ENCODE measurements around the gene CDC16. TPM values are rescaled to one million over a fixed set of nuclear protein-coding genes. Genes with fewer than 3 reads are reported as not detected.
A peak's percentile ranks its signal among the peaks of the same experiment; 100 is the strongest.
"Not testable (repeated sequence)": the region's sequence is repeated elsewhere in the genome, so short reads cannot be mapped to it uniquely, and the experiment has no call there.

CDC16 gene
- total RNA-seq (2014; rRNA removed; shearing (Covaris generic)) = 36.7 and 57.6 TPM in 2 replicates
- polyA plus RNA-seq (2015; cell fraction: cytosol; rRNA removed) = 49.0 and 52.1 TPM in 2 replicates
- 147 and 161 TPM in 2 replicates for polyA plus RNA-seq (2015; cell fraction: nucleus; rRNA removed)

DNA sequence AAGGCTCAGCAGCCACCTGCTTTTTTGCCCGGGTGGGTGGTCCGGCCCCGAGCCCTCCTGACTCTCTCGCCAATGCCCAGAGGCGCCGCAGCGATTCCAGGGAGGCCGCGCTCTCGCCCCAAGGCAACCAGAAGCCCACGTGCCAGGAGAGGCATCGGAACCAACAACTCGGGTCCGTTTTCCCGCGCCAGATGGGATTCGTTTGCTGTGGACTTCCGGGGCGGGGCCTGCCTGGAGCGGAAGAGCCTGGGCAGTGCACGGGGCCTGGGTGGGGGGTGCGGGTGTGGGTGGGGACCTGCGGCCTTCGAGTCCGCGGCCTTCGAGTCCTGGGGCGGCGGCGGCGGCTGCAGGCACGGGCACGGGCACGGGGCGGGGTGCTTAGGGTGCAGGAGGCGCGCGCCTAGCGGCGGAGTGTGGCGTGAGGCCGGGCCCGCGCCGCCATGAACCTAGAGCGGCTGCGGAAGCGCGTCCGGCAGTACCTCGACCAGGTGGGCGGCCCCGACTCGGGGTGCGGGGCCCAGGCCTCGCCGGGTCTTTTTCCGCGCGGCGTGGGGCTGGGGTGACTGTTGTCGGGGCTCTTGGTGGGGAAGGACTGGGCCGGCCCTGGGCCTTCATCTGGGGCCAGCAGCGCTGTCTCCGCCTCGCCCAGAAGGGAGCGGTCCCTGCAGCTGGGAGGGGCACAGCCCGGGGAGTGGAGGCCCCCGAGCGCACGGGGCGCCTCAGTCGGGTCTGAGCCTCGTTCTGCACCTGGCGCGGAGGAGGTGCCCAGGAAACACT, at the start of gene CDC16:
CDC16 (plus strand) TSS at position 253 of the 777 bp plus-strand sequence; CDS start at position 441, 188 bp downstream.
- peak; percentile 86 for DNase-seq (ENCODE audit: low read depth)

DNA sequence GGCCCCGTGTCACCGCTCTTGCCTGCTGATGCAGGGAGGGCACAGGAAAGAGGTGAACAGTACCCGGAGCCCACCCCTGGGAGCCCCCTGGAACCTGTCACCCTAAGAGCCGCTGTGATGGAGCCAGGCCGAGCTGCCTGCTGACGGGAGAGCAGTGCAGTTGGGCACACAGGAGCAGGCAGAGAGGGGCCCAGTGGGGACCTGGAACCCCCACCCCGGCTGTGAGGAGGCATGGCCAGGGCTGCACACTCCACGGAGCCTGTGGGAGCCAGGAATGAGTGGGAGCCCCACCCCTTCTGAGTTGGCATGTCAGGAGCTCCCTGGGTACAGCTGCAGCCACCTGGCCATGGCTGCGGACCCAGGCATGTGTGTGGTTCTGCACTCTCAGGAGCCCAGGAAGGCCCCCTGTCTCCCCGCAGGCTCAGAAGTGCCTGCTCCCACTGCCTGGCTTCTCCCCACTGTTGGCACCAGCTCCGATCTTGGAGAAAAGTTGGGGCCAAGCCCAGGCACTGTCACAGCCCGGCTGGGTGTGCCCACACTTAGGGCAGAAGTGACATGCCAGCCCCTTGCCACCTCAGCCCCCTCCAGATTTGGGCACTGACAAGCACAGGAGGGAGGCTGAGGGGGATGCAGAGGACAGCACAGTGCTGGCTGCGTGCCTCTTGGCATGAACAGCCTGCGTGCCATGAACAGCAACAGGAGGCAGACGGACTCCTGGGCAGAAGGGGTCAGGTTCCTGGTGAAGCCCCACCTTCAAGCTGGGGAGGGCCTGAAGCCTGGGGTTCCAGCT, 49.3 kb upstream of the CDC16 start:
- DNase-seq (ENCODE audit: low read depth) = no peak

DNA sequence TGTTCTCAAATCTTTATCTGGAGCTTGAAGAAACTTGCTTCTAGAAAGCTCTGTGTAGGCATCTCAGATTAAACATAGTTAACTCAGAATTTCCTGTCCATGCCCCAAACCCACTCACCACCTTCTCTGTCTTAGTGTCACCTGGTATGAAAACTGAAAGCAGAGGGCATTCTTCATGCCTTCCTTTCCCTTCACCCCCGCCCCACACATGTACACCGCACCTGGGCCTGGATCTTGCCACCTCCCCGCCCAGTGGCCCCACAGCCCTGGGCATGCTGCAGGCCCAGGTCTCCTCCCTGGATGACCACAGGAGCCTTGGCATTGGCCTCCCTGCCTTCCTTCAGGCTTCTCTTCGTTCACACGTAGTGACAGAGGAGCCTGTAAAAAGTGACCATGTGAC, 39.8 kb upstream of the CDC16 start:
- DNase-seq (ENCODE audit: low read depth) = no peak

DNA sequence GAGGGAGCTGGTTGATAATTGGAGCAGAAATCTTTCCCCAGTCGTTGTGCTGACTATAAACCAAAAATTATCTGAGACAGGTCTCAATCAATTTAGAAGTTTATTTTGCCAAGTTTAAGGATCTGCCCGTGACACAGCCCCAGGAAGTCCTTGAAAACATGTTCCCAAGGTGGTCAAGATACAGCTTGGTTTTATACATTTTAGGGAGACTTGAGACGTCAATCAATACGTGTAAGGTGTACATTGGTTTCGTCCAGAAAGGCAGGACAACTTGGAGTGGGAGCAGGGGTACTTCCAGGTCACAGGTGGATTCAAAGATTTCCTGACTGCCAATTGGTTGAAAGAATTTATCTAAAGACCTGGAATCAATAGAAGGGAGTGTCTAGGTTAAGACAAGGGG, 38.1 kb upstream of the CDC16 start:
- DNase-seq (ENCODE audit: low read depth) = no peak

- DNase-seq (ENCODE audit: low read depth) = no peak
Observed at GRCh38 chr13:114198556-114198955, 36.1 kb upstream of the CDC16 start.

DNA sequence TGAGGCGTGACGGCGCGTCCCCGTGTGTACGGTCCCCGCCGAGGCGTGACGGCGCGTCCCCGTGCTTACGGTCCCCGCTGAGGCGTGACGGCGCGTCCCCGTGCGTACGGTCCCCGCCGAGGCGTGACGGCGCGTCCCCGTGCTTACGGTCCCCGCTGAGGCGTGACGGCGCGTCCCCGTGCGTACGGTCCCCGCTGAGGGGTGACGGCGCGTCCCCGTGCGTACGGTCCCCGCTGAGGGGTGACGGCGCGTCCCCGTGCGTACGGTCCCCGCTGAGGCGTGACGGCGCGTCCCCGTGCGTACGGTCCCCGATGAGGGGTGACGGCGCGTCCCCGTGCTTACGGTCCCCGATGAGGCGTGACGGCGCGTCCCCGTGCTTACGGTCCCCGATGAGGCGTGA, 35.2 kb upstream of the CDC16 start:
- DNase-seq (ENCODE audit: low read depth) = not testable (repeated sequence)

DNA sequence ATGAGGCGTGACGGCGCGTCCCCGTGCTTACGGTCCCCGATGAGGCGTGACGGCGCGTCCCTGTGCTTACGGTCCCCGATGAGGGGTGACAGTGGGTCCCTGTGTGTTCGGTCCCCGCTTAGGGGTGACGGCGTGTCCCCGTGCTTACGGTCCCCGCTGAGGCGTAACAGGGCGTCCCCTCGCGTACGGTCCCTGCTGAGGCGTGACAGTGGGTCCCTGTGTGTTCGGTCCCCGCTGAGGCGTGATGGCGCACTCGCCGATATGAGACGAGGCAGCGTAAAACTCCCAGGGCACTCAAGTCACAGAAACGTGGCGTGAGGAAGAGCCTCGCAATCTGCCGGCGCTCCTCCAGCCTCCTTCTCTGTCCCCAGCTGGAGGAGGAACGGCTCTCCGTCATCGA, 34.7 kb upstream of the CDC16 start:
- no peak for DNase-seq (ENCODE audit: low read depth)

GRCh38 chr13:114200399-114200911, 34.2 kb upstream of the CDC16 start:
- DNase-seq (ENCODE audit: low read depth) = no peak

GRCh38 chr13:114202581-114202980, 32.1 kb upstream of the CDC16 start:
- DNase-seq (ENCODE audit: low read depth) = no peak

DNA sequence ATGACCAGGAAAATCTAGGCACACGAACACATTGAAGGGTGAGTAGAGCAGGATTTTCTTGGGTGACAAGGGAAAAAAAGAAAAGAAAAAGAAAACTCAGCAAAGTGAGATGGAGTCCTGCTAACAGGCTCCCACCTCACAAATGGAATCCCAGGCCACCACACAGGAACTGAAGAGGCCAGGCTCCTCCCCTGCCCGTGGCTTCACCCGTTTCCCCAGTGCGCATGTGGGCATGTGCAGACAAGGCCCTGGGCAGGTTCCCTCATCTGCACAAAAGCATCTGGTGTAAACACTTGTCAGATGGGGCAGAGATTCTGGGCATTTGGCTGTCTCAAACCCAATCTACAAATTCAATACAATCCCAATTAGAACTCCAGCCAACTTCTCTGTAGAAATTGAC, 31.2 kb upstream of the CDC16 start:
- no peak for DNase-seq (ENCODE audit: low read depth)

GRCh38 chr13:114204894-114205293, 29.8 kb upstream of the CDC16 start:
- DNase-seq (ENCODE audit: low read depth) = no peak

DNA sequence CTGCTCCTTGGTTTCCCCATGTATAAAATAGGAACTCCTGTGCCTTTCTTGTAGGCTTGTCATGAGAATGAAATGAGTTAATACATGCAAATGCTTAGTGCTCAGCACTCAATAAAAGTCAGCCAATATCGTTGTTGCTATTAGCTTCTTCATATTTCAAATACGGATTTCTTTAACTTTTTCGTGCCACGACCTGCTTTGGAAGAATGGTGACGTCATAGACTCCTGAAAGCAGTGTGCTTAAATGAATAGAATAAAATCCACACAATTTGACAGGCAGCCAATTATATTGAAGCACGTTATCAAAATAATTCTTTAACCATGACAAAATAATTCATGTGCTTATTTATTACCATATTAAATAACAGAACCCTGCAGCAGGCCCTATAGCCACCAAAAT, 26.6 kb upstream of the CDC16 start:
- DNase-seq (ENCODE audit: low read depth) = no peak

- DNase-seq (ENCODE audit: low read depth) = no peak
Observed at GRCh38 chr13:114211446-114212157, 23.1 kb upstream of the CDC16 start.

DNA sequence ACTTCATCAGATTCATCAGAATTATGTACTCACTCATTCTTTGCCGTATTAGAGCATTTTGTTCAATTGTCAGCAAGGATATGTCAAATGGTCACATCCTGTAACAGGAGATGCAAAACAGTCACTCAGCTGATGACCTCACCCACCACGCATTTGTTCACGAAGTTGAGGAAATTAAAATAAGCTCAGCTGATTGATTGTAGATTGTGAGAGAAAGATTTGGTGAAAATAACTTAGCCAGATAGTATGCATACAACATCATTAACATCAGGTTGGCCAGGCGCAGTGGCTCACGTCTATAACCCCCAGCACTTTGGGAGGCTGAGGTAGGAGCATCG, 22.6 kb upstream of the CDC16 start:
- DNase-seq (ENCODE audit: low read depth) = peak; percentile 65

DNA sequence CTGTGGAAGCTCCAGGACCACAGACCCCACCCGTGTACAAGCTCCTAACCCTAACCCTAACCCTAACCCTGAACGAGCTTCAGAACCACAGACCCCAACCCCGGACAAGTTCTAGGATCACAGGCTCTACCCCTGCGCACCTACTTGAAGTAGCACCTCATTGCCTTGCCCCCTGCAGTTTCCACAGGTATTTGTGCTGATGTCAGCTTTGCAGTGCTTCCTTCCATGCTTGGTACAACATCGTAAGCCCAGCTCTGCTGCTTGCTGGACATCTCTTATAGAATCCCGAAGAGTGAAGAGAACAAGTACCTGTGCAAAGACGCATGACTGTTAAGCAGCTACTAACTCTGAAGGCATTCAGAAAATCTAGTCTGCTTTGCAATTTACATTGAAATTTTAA, 20.7 kb upstream of the CDC16 start:
- no peak for DNase-seq (ENCODE audit: low read depth)

- DNase-seq (ENCODE audit: low read depth) = no peak
Observed at GRCh38 chr13:114219392-114219791, 15.3 kb upstream of the CDC16 start.

DNA sequence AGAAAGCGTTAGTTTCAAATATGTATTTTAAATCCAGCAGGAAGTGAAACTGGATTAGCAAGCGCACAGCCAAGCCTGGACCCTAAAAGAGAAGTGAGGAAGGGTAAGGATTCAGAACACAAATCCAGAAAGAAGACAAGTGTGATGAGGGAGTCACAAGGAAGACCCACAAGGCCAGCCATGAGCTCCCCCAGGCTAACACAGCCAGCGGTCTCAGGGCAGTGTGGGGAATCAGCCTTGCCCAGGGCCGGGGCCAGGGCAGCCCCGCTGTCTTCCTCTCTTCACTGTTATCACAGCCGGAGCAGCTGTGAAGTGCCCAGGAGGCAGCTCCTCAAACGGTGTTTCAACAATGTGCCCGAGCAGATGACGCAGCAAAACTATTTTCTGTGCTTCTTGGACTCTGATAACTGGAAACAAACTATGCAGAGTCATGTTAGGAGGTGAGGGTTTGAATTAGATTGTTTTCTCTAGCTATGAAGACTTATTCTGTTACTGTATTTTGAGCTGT, 12.2 kb upstream of the CDC16 start:
- no peak for DNase-seq (ENCODE audit: low read depth)

DNA sequence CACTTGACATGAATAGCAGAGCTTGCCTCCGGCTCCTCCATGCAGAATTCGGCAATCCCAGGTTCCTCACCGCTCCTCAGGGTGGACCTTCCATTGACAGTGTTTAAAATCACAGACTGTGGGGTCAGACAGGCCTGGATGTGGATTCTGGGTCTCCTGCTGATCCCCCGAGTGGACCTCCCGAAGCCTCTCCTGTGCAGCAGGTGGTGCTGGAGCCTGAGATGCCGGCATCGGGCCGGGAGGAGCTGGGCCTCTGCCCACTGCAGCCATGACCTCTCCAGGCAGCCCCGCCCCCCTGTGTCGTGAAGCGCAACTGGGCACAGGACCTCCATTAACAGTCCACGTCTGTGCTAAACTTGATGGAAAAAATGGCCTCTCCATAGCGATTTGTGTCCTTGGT, 10.5 kb upstream of the CDC16 start:
- no peak for DNase-seq (ENCODE audit: low read depth)

- DNase-seq (ENCODE audit: low read depth) = no peak
Observed at GRCh38 chr13:114225610-114226009, 9.1 kb upstream of the CDC16 start.

GRCh38 chr13:114226088-114226487, 8.6 kb upstream of the CDC16 start:
- DNase-seq (ENCODE audit: low read depth) = no peak

DNA sequence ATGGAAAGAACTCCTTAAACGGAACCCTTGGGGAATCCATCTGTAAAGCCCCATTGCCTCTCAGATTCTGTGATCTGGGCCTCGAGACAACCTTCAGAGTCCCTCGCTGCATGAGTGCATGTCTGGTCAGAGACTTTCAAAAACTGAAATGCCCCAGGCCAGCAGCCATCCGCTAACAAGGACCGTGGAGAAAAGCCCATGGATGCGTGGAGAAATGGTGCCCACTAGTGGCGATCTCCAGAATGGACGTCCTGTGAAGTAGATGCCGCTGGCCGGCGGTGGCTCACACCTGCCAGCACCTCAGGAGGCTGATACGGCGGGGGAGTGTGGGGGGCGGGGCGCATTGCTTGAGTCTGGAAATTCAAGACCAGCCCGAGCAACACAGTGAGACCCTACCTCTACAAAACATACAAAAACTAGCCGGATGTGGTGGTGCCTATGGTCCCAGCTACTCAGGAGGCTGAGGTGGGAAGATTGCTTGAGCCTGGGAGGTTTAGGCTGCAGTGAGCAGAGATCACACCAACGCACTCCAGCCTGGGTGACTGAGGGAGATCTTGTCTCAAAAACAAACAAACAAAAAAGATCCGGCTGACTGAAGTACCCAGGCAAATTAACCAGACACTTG, 7.9 kb upstream of the CDC16 start:
- peak; percentile 78 for DNase-seq (ENCODE audit: low read depth)
